CD4-positive, alpha-beta T cell treated with Interleukin-4 for 1 hour (primary cell): Measurements from ENCODE around the gene SRD5A1.

ENCODE experiments used
- DNase-seq, 2 donors: peaks; one replicate each; pipeline ENCODE4 v3.0.0-alpha.2; 2020 to 2022

The SRD5A1 gene

GRCh38 chr5:6686915-6687409 is 53.7 kb downstream of the SRD5A1 start:
- peak in 1 of 2 donors; percentile 10 for DNase-seq

DNA sequence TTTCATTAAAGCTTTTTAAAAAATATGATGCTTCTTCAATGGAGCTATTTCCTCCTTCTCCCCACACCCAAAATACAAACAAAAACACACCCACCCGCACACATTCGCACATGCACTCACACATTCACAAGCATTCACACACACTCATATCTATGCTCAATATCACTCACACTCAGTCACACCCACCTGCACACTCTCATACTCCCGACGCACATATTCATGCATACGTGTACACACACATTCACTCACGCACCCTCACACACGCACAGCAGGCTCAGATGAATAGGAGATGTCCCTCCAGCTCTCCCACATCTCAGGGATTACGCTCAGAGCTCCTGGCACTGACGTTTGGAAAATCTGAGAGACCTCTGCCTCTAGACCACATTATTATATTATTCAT is 54.3 kb downstream of the SRD5A1 start:
- no peak for DNase-seq

DNA sequence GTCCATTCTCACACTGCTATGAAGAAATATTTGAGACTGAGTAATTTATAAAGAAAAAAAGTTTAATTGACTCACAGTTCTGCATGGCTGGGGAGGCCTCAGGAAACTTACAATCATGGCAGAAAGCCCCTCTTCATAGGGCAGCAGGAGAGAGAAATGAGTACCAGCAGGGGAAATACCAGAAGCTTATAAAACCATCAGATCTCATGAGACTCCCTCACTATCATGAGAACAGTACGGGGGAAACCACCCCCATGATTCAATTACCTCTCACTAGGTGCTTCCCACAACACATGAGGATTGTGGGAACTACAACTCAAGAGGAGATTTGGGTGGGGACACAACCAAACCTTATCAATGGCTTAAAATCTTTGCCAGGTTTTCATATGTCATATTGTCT is 59.7 kb downstream of the SRD5A1 start:
- DNase-seq: no peak

GRCh38 chr5:6698696-6699095 is 65.5 kb downstream of the SRD5A1 start:
- DNase-seq: no peak

DNA sequence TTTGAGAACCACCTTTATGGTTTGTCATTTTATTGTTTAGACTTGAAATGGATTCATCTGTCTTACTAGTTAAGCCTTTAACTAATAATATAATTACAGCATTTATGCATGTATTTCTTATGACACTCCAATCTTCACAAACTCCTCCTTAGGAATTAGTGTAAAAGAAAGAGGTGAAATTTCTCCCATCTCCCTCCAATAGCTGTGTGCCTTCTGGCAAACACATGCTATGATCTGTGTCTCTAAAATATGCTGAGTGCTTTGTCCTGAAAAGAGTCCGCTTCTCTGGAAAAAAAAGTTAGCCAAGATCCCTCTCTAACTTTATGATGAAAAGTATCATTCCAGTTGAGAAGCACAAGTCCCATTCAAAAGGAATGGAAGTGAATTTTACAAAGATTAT is 66.1 kb downstream of the SRD5A1 start:
- no peak for DNase-seq

DNA sequence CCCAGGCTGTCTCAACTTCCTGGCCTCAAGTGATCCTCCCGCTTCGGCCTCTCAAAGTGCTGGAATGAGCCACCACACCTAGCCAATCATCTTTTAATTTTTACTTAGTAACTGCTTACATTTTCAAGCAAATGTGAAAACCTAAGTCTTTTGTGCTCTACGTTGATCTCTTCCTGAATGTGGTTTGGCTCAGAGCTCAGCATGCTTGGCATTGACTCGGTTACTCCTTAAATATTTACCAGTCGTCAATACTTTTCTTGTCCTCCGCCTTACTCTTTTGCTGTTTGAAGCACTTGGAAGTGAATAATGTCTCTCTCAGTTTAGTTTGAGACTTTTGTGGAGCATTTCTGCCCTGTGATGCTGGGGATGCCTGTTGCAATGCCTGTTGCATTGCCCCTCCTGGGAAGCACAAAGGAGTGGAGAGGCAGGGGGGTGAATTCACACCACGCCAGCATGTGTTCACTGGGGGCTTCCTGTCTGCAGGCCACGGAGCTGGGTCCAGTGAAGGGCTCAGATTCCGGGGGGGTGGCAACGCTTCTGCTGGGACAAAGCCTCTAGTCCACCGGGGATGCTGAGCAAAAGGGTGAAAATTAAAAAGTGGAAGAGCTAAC is 66.9 kb downstream of the SRD5A1 start:
- DNase-seq: no peak

GRCh38 chr5:6700685-6701355 is 67.6 kb downstream of the SRD5A1 start:
- no peak for DNase-seq

- DNase-seq: no peak
Measured at GRCh38 chr5:6701491-6701890, 68.3 kb downstream of the SRD5A1 start.

GRCh38 chr5:6702633-6703032 is 69.4 kb downstream of the SRD5A1 start:
- DNase-seq: no peak

GRCh38 chr5:6703806-6704205 is 70.6 kb downstream of the SRD5A1 start:
- DNase-seq: no peak

- no peak for DNase-seq
Measured at GRCh38 chr5:6704361-6704851, 71.2 kb downstream of the SRD5A1 start.

GRCh38 chr5:6705088-6705487 is 71.8 kb downstream of the SRD5A1 start:
- no peak for DNase-seq

- DNase-seq: no peak
Measured at GRCh38 chr5:6705959-6706358, 72.7 kb downstream of the SRD5A1 start.

DNA sequence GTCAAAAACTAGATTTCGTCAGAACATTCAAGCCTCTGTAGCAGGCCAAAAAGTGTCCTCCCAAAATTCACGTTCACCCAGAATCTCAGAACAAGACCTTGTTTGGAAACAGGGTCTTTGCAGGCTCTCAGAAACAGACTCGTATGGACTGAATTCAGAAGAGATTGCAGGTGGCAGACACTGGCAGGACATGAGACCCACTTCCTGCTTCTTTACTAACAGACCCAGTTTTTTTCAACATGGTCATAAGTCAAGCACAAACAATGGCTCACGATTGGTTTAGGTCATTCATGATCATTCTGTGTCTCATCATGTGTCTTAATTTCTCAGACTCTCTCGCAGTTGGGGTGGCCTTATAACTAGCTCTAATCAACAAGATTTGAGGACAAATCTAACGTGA is 74.6 kb downstream of the SRD5A1 start:
- no peak for DNase-seq

- no peak for DNase-seq
Measured at GRCh38 chr5:6708814-6709213, 75.6 kb downstream of the SRD5A1 start.

- no peak for DNase-seq
Measured at GRCh38 chr5:6710070-6710469, 76.8 kb downstream of the SRD5A1 start.

- no peak for DNase-seq
Measured at GRCh38 chr5:6710551-6711318, 77.5 kb downstream of the SRD5A1 start.

DNA sequence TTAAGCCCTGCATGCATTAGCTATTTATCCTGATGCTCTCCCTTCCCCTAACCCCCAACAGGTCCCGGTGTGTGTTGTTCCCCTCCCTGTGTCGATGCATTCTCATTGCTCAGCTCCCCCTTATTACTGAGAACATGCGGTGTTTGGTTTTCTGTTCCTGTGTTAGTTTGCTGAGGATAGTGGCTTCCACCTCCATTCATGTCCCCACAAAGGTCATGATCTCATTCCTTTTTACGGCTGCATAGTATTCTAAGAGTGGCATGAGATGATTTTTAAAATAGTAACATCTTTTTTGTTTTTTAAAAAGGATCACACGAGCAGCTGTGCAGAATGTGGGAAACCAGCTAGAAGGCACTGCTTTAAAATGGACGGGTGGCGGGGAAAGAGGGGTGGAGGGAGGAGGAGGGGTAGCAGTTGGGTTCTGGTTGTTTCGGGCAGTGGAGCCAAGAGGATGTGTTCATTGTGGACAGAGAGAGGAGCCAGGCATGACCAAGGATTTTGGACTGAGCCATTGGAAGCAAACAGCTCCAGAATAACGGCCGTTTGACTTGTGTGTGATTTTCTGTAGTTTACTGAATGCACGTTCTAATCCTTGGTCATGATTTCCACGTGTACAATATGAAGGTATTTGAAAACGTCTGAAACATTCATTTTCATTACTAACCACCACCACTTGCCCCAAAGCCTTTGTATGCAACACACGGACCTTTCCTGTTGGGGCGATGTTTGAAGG is 78.3 kb downstream of the SRD5A1 start:
- DNase-seq: no peak

DNA sequence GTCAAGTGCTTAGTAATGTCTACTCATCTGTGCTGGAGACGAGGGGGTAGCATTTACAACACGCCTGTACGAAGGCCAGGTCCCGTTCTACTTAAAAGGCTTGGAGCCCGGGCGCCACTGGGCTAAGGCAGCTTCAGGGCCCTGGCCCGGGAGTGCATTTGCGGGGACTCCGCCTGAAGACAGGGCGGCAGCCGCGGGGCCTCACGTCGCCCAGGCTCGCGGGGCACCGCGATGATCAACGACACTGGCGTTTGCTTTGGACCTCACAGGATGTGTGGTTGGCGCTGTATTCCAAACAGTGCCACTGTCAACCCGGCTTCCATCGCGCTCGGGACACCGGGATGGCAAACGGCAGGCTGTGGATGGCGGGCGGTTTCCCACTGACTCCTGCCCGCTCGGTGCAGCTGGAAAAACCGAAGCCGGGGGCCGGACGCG is 78.9 kb downstream of the SRD5A1 start:
- DNase-seq: peak; percentile 40 to 43

- DNase-seq: peak; percentile 97
Measured at GRCh38 chr5:6712577-6713273, 79.5 kb downstream of the SRD5A1 start.

GRCh38 chr5:6713274-6714225 is 80.3 kb downstream of the SRD5A1 start, which contains the start of gene TENT4A:
Gene TENT4A, plus strand, starts transcription at chr5:6713432. Its CDS starts 552 bp downstream, at chr5:6713984.
- no peak for DNase-seq
